ENCODE results near the gene BRMS1.

- TF ChIP-seq CTCF (IDR thresholded peaks at IDR 0.05; ENCODE audit: low read depth, low read length) (no peak), MYC (IDR thresholded peaks at IDR 0.05; ENCODE audit: low read depth, low read length) (peak; percentile 54), MAX (IDR thresholded peaks at IDR 0.05; ENCODE audit: low read depth, low read length) (0 out of 2 replicates have a peak, but pooled peaks have one; percentile 26), POLR2A (IDR thresholded peaks at IDR 0.05; ENCODE audit: extremely low read depth, insufficient read length) (peak; percentile 13)
These were observed 10.1 kb downstream of the BRMS1 start for GRCh38 chr11:66334605-66335442.
